ENCODE results near the gene ZNF496.

ZNF496 gene

DNA sequence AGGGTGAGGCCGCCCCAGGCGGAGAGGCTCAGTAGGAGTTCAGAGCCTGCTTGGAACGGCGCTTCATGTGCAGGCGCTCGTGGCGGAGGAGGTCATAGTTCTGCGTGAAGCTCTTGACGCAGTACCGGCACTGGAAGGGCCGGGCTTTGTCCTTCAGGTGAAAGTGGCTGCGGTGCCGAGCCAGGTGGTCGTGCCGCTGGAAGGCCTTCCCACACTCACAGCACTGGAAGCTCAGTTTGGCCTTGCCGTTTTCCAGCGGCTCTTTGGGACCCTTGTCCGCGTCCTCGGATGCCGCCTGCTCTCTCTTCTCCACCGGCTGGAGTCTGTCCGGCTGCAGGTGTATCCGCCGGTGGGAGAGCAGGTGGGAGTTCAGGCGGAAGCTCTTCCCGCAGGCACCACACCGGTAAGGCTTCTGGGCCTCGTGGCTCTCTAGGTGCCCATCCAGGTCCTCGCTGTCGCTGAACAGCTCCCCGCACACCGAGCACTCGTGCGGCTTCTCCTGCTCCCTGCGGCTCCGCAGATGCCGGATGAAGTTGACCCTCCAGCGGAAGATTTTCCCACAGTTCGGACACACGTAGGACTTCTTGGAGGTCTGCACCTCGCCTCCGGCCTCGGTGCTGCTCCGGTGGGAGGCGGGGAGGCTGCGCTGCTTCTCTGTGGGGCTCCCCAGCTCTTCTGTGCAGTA lies 31.0 kb downstream of the ZNF496 start:
- Histone ChIP-seq H3K4me2 (ENCODE audit: low read length) (no peak overlapping the region), H4K20me1 (ENCODE audit: control insufficient read depth, insufficient read depth, low read depth, low read length) (no peaks in the 10 kb centered on the region), H3K4me3 (ENCODE audit: low read length) (no peak overlapping the region), H3K36me3 (ENCODE audit: control insufficient read depth, low read length) (peaks cover 15% of the 10 kb centered on the region; the same call in 1 of the 2 replicates), H3K4me1 (ENCODE audit: control insufficient read depth, low read length) (no peaks in the 10 kb centered on the region), H3K9me2 (replicated peaks; ENCODE audit: control insufficient read depth, low read length) (no peaks in the 10 kb centered on the region), H3F3A (ENCODE audit: control insufficient read depth, insufficient read depth) (no peaks in the 10 kb centered on the region), H3K27me3 (ENCODE audit: control insufficient read depth, low read length) (no peaks in the 10 kb centered on the region), H3K79me2 (ENCODE audit: control insufficient read depth, low read length) (no peaks in the 10 kb centered on the region), H3K27ac (ENCODE audit: low read depth, low read length) (no peak overlapping the region), H3K9me3 (ENCODE audit: control insufficient read depth, insufficient read depth, low read length) (no peaks in the 10 kb centered on the region)
- TF ChIP-seq, protein P1, sequence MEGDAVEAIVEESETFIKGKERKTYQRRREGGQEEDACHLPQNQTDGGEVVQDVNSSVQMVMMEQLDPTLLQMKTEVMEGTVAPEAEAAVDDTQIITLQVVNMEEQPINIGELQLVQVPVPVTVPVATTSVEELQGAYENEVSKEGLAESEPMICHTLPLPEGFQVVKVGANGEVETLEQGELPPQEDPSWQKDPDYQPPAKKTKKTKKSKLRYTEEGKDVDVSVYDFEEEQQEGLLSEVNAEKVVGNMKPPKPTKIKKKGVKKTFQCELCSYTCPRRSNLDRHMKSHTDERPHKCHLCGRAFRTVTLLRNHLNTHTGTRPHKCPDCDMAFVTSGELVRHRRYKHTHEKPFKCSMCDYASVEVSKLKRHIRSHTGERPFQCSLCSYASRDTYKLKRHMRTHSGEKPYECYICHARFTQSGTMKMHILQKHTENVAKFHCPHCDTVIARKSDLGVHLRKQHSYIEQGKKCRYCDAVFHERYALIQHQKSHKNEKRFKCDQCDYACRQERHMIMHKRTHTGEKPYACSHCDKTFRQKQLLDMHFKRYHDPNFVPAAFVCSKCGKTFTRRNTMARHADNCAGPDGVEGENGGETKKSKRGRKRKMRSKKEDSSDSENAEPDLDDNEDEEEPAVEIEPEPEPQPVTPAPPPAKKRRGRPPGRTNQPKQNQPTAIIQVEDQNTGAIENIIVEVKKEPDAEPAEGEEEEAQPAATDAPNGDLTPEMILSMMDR (IDR thresholded peaks at IDR 0.05; ENCODE audit: low read depth, low read length, poor library complexity, severe bottlenecking) = no peak
- TF ChIP-seq EZH2phosphoT487 (IDR thresholded peaks at IDR 0.05; ENCODE audit: borderline replicate concordance, low read length) = no peak

DNA sequence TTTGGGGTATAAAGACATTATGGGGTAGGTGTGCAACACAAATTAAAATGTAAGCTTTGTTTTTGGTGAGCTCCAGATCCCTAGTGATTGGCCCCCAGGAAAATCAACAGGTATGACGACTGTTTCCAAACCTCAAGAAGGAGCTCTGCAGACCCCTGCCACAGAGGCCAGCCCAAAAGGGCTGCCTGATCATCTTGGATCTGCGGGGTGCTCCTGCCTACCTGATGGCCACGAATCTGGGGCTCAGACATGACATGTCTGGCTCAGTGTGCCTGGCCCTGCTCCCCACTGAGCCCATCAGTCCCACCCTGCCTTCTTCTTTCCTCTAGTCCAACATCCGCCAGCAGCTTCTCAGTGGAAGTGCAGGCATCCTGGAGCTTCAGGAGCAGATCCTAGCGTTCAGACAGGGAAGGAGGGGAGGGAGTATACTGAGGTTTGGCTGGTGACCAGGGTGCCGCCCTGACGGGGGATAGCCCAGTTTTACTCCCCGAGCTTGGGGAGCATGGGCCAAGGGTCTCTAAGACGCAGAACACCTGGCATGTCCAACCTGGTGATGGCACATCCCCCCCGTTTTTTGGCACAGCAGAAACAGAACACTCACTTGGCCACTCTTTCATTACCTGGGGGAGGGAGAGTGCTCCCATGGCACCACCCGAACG lies 31.8 kb downstream of the ZNF496 start:
- Histone ChIP-seq H3K4me1 (ENCODE audit: control insufficient read depth, low read length) (no peaks in the 10 kb centered on the region), H3K9me3 (ENCODE audit: control insufficient read depth, insufficient read depth, low read length) (no peaks in the 10 kb centered on the region), H3K27me3 (ENCODE audit: control insufficient read depth, low read length) (no peaks in the 10 kb centered on the region), H3K4me2 (ENCODE audit: low read length) (no peak overlapping the region), H4K20me1 (ENCODE audit: control insufficient read depth, insufficient read depth, low read depth, low read length) (no peaks in the 10 kb centered on the region), H3K79me2 (ENCODE audit: control insufficient read depth, low read length) (no peaks in the 10 kb centered on the region), H3F3A (ENCODE audit: control insufficient read depth, insufficient read depth) (no peaks in the 10 kb centered on the region), H3K27ac (ENCODE audit: low read depth, low read length) (no peak overlapping the region), H3K9me2 (replicated peaks; ENCODE audit: control insufficient read depth, low read length) (no peaks in the 10 kb centered on the region), H3K36me3 (ENCODE audit: control insufficient read depth, low read length) (peaks cover 14% of the 10 kb centered on the region; the same call in 1 of the 2 replicates), H3K4me3 (ENCODE audit: low read length) (no peak overlapping the region)
- TF ChIP-seq, protein P1 (IDR thresholded peaks at IDR 0.05; ENCODE audit: low read depth, low read length, poor library complexity, severe bottlenecking) = no peak
- no peak for TF ChIP-seq EZH2phosphoT487 (IDR thresholded peaks at IDR 0.05; ENCODE audit: borderline replicate concordance, low read length)

DNA sequence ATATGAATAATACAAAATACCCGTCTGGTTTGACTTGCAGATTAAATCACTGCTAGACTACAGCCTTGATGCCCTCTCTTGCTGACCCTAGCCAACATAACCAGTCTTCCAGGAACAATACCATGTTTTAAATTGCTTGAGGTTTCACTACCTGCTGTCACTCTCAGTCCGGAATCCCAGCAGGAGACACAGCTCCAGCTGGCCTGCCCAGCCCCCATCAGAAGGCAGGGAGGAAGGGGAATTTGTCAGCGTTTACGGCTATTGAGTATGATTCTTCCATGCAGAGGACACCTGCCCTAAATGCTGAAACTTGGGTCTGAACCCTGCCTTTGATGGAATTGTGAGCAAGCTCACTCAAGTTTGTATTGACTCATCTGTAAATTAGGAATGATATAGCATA lies 33.0 kb downstream of the ZNF496 start:
- Histone ChIP-seq H3K36me3 (ENCODE audit: control insufficient read depth, low read length) (peaks cover 7% of the 10 kb centered on the region; the same call in 1 of the 2 replicates), H3K4me2 (ENCODE audit: low read length) (no peak overlapping the region), H3K79me2 (ENCODE audit: control insufficient read depth, low read length) (no peaks in the 10 kb centered on the region), H3K9me2 (replicated peaks; ENCODE audit: control insufficient read depth, low read length) (no peaks in the 10 kb centered on the region), H4K20me1 (ENCODE audit: control insufficient read depth, insufficient read depth, low read depth, low read length) (no peaks in the 10 kb centered on the region), H3K27me3 (ENCODE audit: control insufficient read depth, low read length) (no peaks in the 10 kb centered on the region), H3K4me1 (ENCODE audit: control insufficient read depth, low read length) (no peaks in the 10 kb centered on the region), H3K9me3 (ENCODE audit: control insufficient read depth, insufficient read depth, low read length) (no peaks in the 10 kb centered on the region), H3K4me3 (ENCODE audit: low read length) (no peak overlapping the region), H3F3A (ENCODE audit: control insufficient read depth, insufficient read depth) (no peaks in the 10 kb centered on the region), H3K27ac (ENCODE audit: low read depth, low read length) (no peak overlapping the region)
- TF ChIP-seq, protein P1 (IDR thresholded peaks at IDR 0.05; ENCODE audit: low read depth, low read length, poor library complexity, severe bottlenecking) = no peak
- TF ChIP-seq EZH2phosphoT487 (IDR thresholded peaks at IDR 0.05; ENCODE audit: borderline replicate concordance, low read length) = no peak

Data from DOHH2 (cell line).